ENCODE data around the gene SF3B5. TPM values are rescaled to one million over a fixed set of nuclear protein-coding genes. Genes with fewer than 3 reads are reported as not detected.

Gene SF3B5
- total RNA-seq, 1 donor from 2014 or later = 129 TPM

- FAIRE-seq = no peak
Observed at GRCh38 chr6:144075875-144076274, 19.5 kb downstream of the SF3B5 start.

GRCh38 chr6:144075187-144075586 is 20.2 kb downstream of the SF3B5 start:
- no peaks in the 10 kb centered on the region for H3K36me3 ChIP-seq (ENCODE audit: insufficient read depth, low read length)
- H3K27me3 Mint-ChIP-seq (ENCODE audit: low read depth, unreplicated experiment) = peaks cover 8% of the 10 kb centered on the region
- no peaks in the 10 kb centered on the region for H3K9me3 ChIP-seq (ENCODE audit: insufficient read depth, low read depth, low read length)
- H2AFZ ChIP-seq (ENCODE audit: low read depth, low read length) = no peak overlapping the region
- no peak overlapping the region for H3K9ac ChIP-seq (ENCODE audit: low read length)
- no peak overlapping the region for H3K4me3 Mint-ChIP-seq (ENCODE audit: unreplicated experiment)
- peaks cover 11% of the 10 kb centered on the region for H3K27me3 ChIP-seq (ENCODE audit: insufficient read depth, low read length)
- no peak for FAIRE-seq
- no peaks in the 10 kb centered on the region for H3K9me3 Mint-ChIP-seq (ENCODE audit: unreplicated experiment)
- no peaks in the 10 kb centered on the region for H3K36me3 Mint-ChIP-seq (ENCODE audit: low read depth, unreplicated experiment)
- H3K27ac Mint-ChIP-seq (ENCODE audit: unreplicated experiment) = no peak overlapping the region
- no peak overlapping the region for H3K27ac ChIP-seq (ENCODE audit: low read depth, low read length)
- no peak overlapping the region for H3K4me2 ChIP-seq (ENCODE audit: low read length)
- H3K79me2 ChIP-seq (ENCODE audit: insufficient read depth, low read length) = no peaks in the 10 kb centered on the region
- H3K4me1 ChIP-seq (ENCODE audit: insufficient read depth, low read length) = no peaks in the 10 kb centered on the region
- no peak for DNase-seq (ENCODE audit: low read depth)
- H4K20me1 ChIP-seq (ENCODE audit: insufficient read depth, low read length) = no peaks in the 10 kb centered on the region
- TF ChIP-seq EZH2 (IDR thresholded peaks at IDR 0.05; ENCODE audit: insufficient read depth, low read length) = no peak
- TF ChIP-seq, protein P1, sequence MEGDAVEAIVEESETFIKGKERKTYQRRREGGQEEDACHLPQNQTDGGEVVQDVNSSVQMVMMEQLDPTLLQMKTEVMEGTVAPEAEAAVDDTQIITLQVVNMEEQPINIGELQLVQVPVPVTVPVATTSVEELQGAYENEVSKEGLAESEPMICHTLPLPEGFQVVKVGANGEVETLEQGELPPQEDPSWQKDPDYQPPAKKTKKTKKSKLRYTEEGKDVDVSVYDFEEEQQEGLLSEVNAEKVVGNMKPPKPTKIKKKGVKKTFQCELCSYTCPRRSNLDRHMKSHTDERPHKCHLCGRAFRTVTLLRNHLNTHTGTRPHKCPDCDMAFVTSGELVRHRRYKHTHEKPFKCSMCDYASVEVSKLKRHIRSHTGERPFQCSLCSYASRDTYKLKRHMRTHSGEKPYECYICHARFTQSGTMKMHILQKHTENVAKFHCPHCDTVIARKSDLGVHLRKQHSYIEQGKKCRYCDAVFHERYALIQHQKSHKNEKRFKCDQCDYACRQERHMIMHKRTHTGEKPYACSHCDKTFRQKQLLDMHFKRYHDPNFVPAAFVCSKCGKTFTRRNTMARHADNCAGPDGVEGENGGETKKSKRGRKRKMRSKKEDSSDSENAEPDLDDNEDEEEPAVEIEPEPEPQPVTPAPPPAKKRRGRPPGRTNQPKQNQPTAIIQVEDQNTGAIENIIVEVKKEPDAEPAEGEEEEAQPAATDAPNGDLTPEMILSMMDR (IDR thresholded peaks at IDR 0.05; ENCODE audit: insufficient read depth, low read depth, low read length) = no peak
- no peak overlapping the region for H3K4me3 ChIP-seq (ENCODE audit: insufficient read depth, low read depth, low read length)
- no peaks in the 10 kb centered on the region for H3K4me1 Mint-ChIP-seq (ENCODE audit: low read depth, unreplicated experiment)

More at GRCh38 chr6:144075875-144076274, 19.5 kb downstream of the SF3B5 start:
- H3K27ac ChIP-seq (ENCODE audit: low read depth, low read length) = no peak overlapping the region
- H3K4me1 ChIP-seq (ENCODE audit: insufficient read depth, low read length) = no peaks in the 10 kb centered on the region
- Mint-ChIP-seq H3K27ac (ENCODE audit: unreplicated experiment) (no peak overlapping the region), H3K4me3 (ENCODE audit: unreplicated experiment) (no peak overlapping the region), H3K4me1 (ENCODE audit: low read depth, unreplicated experiment) (no peaks in the 10 kb centered on the region), H3K27me3 (ENCODE audit: low read depth, unreplicated experiment) (peaks cover 5% of the 10 kb centered on the region), H3K9me3 (ENCODE audit: unreplicated experiment) (no peaks in the 10 kb centered on the region), H3K36me3 (ENCODE audit: low read depth, unreplicated experiment) (no peaks in the 10 kb centered on the region)
- no peaks in the 10 kb centered on the region for H4K20me1 ChIP-seq (ENCODE audit: insufficient read depth, low read length)
- no peaks in the 10 kb centered on the region for H3K9me3 ChIP-seq (ENCODE audit: insufficient read depth, low read depth, low read length)
- H3K4me3 ChIP-seq (ENCODE audit: insufficient read depth, low read depth, low read length) = no peak overlapping the region
- no peaks in the 10 kb centered on the region for H3K79me2 ChIP-seq (ENCODE audit: insufficient read depth, low read length)
- H3K4me2 ChIP-seq (ENCODE audit: low read length) = no peak overlapping the region
- DNase-seq (ENCODE audit: low read depth) = no peak
- TF ChIP-seq, protein P1 (IDR thresholded peaks at IDR 0.05; ENCODE audit: insufficient read depth, low read depth, low read length) = no peak
- no peak for TF ChIP-seq EZH2 (IDR thresholded peaks at IDR 0.05; ENCODE audit: insufficient read depth, low read length)
- H3K27me3 ChIP-seq (ENCODE audit: insufficient read depth, low read length) = peaks cover 8% of the 10 kb centered on the region
- H2AFZ ChIP-seq (ENCODE audit: low read depth, low read length) = no peak overlapping the region
- H3K36me3 ChIP-seq (ENCODE audit: insufficient read depth, low read length) = no peaks in the 10 kb centered on the region
- H3K9ac ChIP-seq (ENCODE audit: low read length) = no peak overlapping the region

- no peak overlapping the region for H3K27ac Mint-ChIP-seq (ENCODE audit: unreplicated experiment)
- Histone ChIP-seq H3K79me2 (ENCODE audit: insufficient read depth, low read length) (no peaks in the 10 kb centered on the region), H4K20me1 (ENCODE audit: insufficient read depth, low read length) (no peaks in the 10 kb centered on the region), H3K4me1 (ENCODE audit: insufficient read depth, low read length) (no peaks in the 10 kb centered on the region), H3K9me3 (ENCODE audit: insufficient read depth, low read depth, low read length) (no peaks in the 10 kb centered on the region), H3K27me3 (ENCODE audit: insufficient read depth, low read length) (peaks cover 15% of the 10 kb centered on the region), H3K36me3 (ENCODE audit: insufficient read depth, low read length) (no peaks in the 10 kb centered on the region), H3K9ac (ENCODE audit: low read length) (no peak overlapping the region), H3K4me2 (ENCODE audit: low read length) (no peak overlapping the region), H3K27ac (ENCODE audit: low read depth, low read length) (no peak overlapping the region), H3K4me3 (ENCODE audit: insufficient read depth, low read depth, low read length) (no peak overlapping the region), H2AFZ (ENCODE audit: low read depth, low read length) (no peak overlapping the region)
- DNase-seq (ENCODE audit: low read depth) (no peak), FAIRE-seq (no peak)
- no peaks in the 10 kb centered on the region for H3K9me3 Mint-ChIP-seq (ENCODE audit: unreplicated experiment)
- H3K36me3 Mint-ChIP-seq (ENCODE audit: low read depth, unreplicated experiment) = no peaks in the 10 kb centered on the region
- H3K4me3 Mint-ChIP-seq (ENCODE audit: unreplicated experiment) = no peak overlapping the region
- TF ChIP-seq, protein P1 (IDR thresholded peaks at IDR 0.05; ENCODE audit: insufficient read depth, low read depth, low read length) = no peak
- TF ChIP-seq EZH2 (IDR thresholded peaks at IDR 0.05; ENCODE audit: insufficient read depth, low read length) = no peak
- no peaks in the 10 kb centered on the region for H3K4me1 Mint-ChIP-seq (ENCODE audit: low read depth, unreplicated experiment)
- peaks cover 19% of the 10 kb centered on the region for H3K27me3 Mint-ChIP-seq (ENCODE audit: low read depth, unreplicated experiment)
Observed at GRCh38 chr6:144073024-144073423, 22.3 kb downstream of the SF3B5 start.

Measured in astrocyte (in vitro differentiated cells and primary cell).